A549 (cell line): ENCODE results near the gene SERPINA3. TPM values are rescaled to one million over a fixed set of nuclear protein-coding genes. Genes with fewer than 3 reads are reported as not detected.

Experiments
- ATAC-seq, 2 experiments: fragments of 200-7000 bp in 1 of 2; fragments of >200 bp in 1 of 2; cut with Nextera tagmentation in 1 of 2; cut with Tn5 transposase in 1 of 2; 3 replicates each; pipeline versions ENCODE4 v1.8.0 to v1.9.1; 2018 to 2020; ENCODE audit warnings: mild to moderate bottlenecking in 1 of 2, moderate library complexity in 1 of 2
- CTCF ChIA-PET: fragments of 300-600 bp; sonication (Branson Sonifier 250); formaldehyde crosslinking; extraction: SDS; loops from one replicate; lab custom pipeline; 2021; ENCODE audit warnings: antibody characterized with exemption, inconsistent platforms; lab: Yijun Ruan, JAX
- POLR2A ChIA-PET: fragments of 350-600 bp; formaldehyde crosslinking; extraction: SDS; loops from one replicate; lab custom pipeline; 2021; ENCODE audit warnings: antibody characterized with exemption, inconsistent platforms; lab: Yijun Ruan, JAX
- DNase-seq, 2 experiments: peaks; one replicate each; pipeline versions ENCODE4 v3.0.0 to v3.0.0-alpha.2; 2011 to 2016; ENCODE audit warnings: low read depth in 1 of 2, low spot score in 1 of 2
- FAIRE-seq: peaks from 2 replicates; lab custom pipeline; 2011; peaks lifted over from hg19 to GRCh38; lab: Jason Lieb, UNC
- H3K27ac ChIP-seq, 2 experiments: fragments of >200 bp; sonication (Bioruptor Twin); formaldehyde crosslinking; 3 replicates each; pipeline ENCODE4 v1.5.1; 2016 to 2017
- H3K4me1 ChIP-seq: fragments of >200 bp; sonication (Bioruptor Twin); formaldehyde crosslinking; 3 replicates; pipeline ENCODE4 v1.6.1; 2016
- H3K4me2 ChIP-seq: fragments of >200 bp; sonication (Bioruptor Twin); formaldehyde crosslinking; 3 replicates; pipeline ENCODE4 v1.6.1; 2016
- H3K4me3 ChIP-seq: fragments of >200 bp; sonication (Bioruptor Twin); formaldehyde crosslinking; 3 replicates; pipeline ENCODE4 v1.5.1; 2016
- H3K9me3 ChIP-seq: fragments of >200 bp; sonication (Bioruptor Twin); formaldehyde crosslinking; 3 replicates; pipeline ENCODE4 v1.6.1; 2016
- BCL3 ChIP-seq: fragments of >200 bp; sonication (Bioruptor Twin); formaldehyde crosslinking; IDR thresholded peaks from 3 replicates; pipeline ENCODE4 v1.6.1; 2016
- BHLHE40 ChIP-seq: IDR thresholded peaks from 2 replicates; pipeline ENCODE4 v1.6.1; 2012; ENCODE audit warnings: low read depth, low read length, inconsistent platforms
- CBX8 ChIP-seq: fragments of 200-600 bp; sonication (generic); IDR thresholded peaks from 2 replicates; pipeline ENCODE4 v1.6.1; 2016
- CEBPB ChIP-seq, 2 experiments: fragments of >200 bp in 1 of 2; sonication (Bioruptor Twin) in 1 of 2; formaldehyde crosslinking in 1 of 2; IDR thresholded peaks; 2 replicates each; pipeline ENCODE4 v1.6.1; 2012 to 2016
- EHMT2 ChIP-seq: fragments of 200-600 bp; sonication (generic); IDR thresholded peaks from 2 replicates; pipeline ENCODE4 v1.6.1; 2016; ENCODE audit warnings: antibody characterized with exemption, low read depth, mild to moderate bottlenecking, moderate library complexity
- ELK1 ChIP-seq: fragments of 150-350 bp; IDR thresholded peaks from 2 replicates; pipeline ENCODE4 v1.6.1; 2014; ENCODE audit warnings: low read depth, mild to moderate bottlenecking, low read length
- ESRRA ChIP-seq: fragments of 150-350 bp; IDR thresholded peaks from 2 replicates; pipeline ENCODE4 v1.6.1; 2014; ENCODE audit warnings: mild to moderate bottlenecking, low read length, borderline replicate concordance
- FOSB ChIP-seq: fragments of 250-450 bp; sonication (Bioruptor Pico); IDR thresholded peaks from 2 replicates; pipeline ENCODE4 v1.5.0; 2020; ENCODE audit warnings: mild to moderate bottlenecking, moderate library complexity
- FOXS1 ChIP-seq: fragments of 250-450 bp; sonication (Bioruptor Pico); IDR thresholded peaks from 2 replicates; pipeline ENCODE4 v1.5.0; 2020; ENCODE audit warnings: mild to moderate bottlenecking, moderate library complexity
- HMGXB4 ChIP-seq: fragments of 250-450 bp; sonication (Bioruptor Pico); IDR thresholded peaks from 2 replicates; pipeline ENCODE4 v1.5.0; 2021; ENCODE audit warnings: mild to moderate bottlenecking, moderate library complexity, borderline replicate concordance
- HOXB13 ChIP-seq: fragments of 250-450 bp; sonication (Bioruptor Pico); IDR thresholded peaks from 2 replicates; pipeline ENCODE4 v1.5.0; 2020; ENCODE audit warnings: low read depth, mild to moderate bottlenecking, moderate library complexity
- JUNB ChIP-seq: fragments of >200 bp; sonication (Bioruptor Twin); formaldehyde crosslinking; IDR thresholded peaks from 2 replicates; pipeline ENCODE4 v1.6.1; 2016
- KDM1A ChIP-seq: fragments of 200-600 bp; sonication (generic); IDR thresholded peaks from 2 replicates; pipeline ENCODE4 v1.6.1; 2016; ENCODE audit warnings: low read depth, mild to moderate bottlenecking
- MAFK ChIP-seq: fragments of 450-650 bp; IDR thresholded peaks from 2 replicates; pipeline ENCODE4 v1.6.1; 2014; ENCODE audit not compliant: partially characterized antibody
- MAZ ChIP-seq: fragments of 150-350 bp; IDR thresholded peaks from 2 replicates; pipeline ENCODE4 v1.6.1; 2014; ENCODE audit warnings: antibody characterized with exemption, low read depth, low read length, borderline replicate concordance
- NFE2L2 ChIP-seq: fragments of 150-350 bp; conservative IDR thresholded peaks from 2 replicates; pipeline ENCODE4 v1.6.1; 2014; ENCODE audit warnings: low read length
- NPAS2 ChIP-seq: fragments of 250-450 bp; sonication (Bioruptor Pico); IDR thresholded peaks from 2 replicates; pipeline ENCODE4 v1.8.0; 2022; ENCODE audit warnings: mild to moderate bottlenecking, moderate library complexity, borderline replicate concordance
- PBX3 ChIP-seq: IDR thresholded peaks from 2 replicates; pipeline ENCODE4 v1.6.1; 2012
- PHF8 ChIP-seq: fragments of 200-600 bp; sonication (generic); IDR thresholded peaks from 2 replicates; pipeline ENCODE4 v1.6.1; 2016; ENCODE audit warnings: low read depth, mild to moderate bottlenecking, antibody characterized with exemption, moderate library complexity, borderline replicate concordance
- POLR2AphosphoS2 ChIP-seq: conservative IDR thresholded peaks from 2 replicates; pipeline ENCODE4 v1.6.1; 2012; ENCODE audit warnings: low read length, improper control_type of control experiment, inconsistent platforms
- RARB ChIP-seq: fragments of 250-450 bp; sonication (Bioruptor Pico); IDR thresholded peaks from 2 replicates; pipeline ENCODE4 v1.8.0; 2021; ENCODE audit warnings: mild to moderate bottlenecking, moderate library complexity
- RFX5 ChIP-seq: fragments of 450-650 bp; IDR thresholded peaks from 2 replicates; pipeline ENCODE4 v1.7.1; 2014; ENCODE audit warnings: antibody characterized with exemption, mild to moderate bottlenecking, moderate library complexity
- RNF2 ChIP-seq: fragments of 200-600 bp; sonication (generic); IDR thresholded peaks from 2 replicates; pipeline ENCODE4 v1.6.1; 2016; ENCODE audit warnings: low read depth, mild to moderate bottlenecking, antibody characterized with exemption, moderate library complexity, borderline replicate concordance
- SMC3 ChIP-seq: fragments of >200 bp; sonication (Bioruptor Twin); formaldehyde crosslinking; IDR thresholded peaks from 3 replicates; pipeline ENCODE4 v1.6.1; 2018; ENCODE audit warnings: inconsistent platforms
- SREBF2 ChIP-seq: fragments of 450-650 bp; IDR thresholded peaks from 2 replicates; pipeline ENCODE4 v1.6.1; 2014; ENCODE audit warnings: mild to moderate bottlenecking, moderate library complexity
- ZSCAN20 ChIP-seq: fragments of 250-450 bp; sonication (Bioruptor Pico); IDR thresholded peaks from 2 replicates; pipeline ENCODE4 v1.8.0; 2022; ENCODE audit warnings: mild to moderate bottlenecking, moderate library complexity
- WGBS: methylation state at CpG from one replicate; pipeline ENCODE4 v1.1.6; 2017; ENCODE audit errors: missing lambda C conversion rate; 5-methylcytosine and 5-hydroxymethylcytosine counted together
- polyA plus RNA-seq, 4 experiments: library from polyadenylated mRNA; depleted of rRNA in 3 of 4; stranded (reverse); fragments of >200 nt; fragmentation: RNase III in 1 of 4; extraction: RNeasy Plus Mini Kit Qiagen cat#74134 plus additional on column Dnase treatment in 1 of 4; gene quantifications; 2 replicates in 3 of 4; 3 replicates in 1 of 4; pipeline ENCODE4 v1.2.3, GENCODE V29; 2011 to 2017
- TF ChIP-seq, protein P1 (sequence below): fragments of >200 bp; sonication (Bioruptor Twin); formaldehyde crosslinking; IDR thresholded peaks from 3 replicates; pipeline ENCODE4 v1.5.1; 2016
- TF ChIP-seq, protein P2 (sequence below): IDR thresholded peaks from 2 replicates; pipeline ENCODE4 v1.6.1; 2012; ENCODE audit warnings: low read depth, borderline replicate concordance

The SERPINA3 gene
- polyA plus RNA-seq, 2 of the 4 experiments (the other 2 are of a cell fraction), result 3.1 to 9.1 TPM

DNA sequence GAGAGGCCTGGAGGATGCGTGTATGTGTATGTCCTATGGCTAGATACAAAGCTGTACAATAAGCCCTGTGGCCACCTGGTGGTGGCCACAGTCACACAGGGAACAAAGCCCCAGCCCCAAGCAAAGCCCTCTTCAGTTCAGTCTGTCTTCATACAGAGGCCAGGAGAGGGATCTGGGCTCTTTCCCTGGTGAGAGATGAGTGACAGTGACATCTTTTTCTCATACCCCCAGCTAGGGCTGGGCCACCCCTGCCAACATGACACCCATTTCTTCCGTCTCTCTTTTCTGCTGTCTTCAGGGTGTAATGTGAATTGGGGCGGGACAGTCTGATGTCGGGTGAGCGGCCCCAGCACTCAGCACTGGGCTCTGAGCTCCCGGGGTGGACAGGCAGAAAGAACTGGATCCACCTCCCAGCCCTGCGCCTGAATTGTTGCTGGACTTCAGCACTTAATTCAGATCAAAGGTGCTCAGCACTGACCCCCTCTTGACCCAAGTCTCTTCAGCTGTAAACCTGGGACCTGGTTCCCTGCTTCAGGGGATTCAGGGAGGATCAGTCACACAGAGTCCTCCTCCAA is 59.8 kb downstream of the SERPINA3 start:
- DNase-seq (no peak), FAIRE-seq (no peak), ATAC-seq (no peak)
- no peak overlapping the region for H3K4me3 ChIP-seq
- ChIA-PET POLR2A (no interaction called here), CTCF (interaction anchor here (0.5 to 2.1 kb wide), 3 partner anchors 10 to 197 kb away, joined by 3 to 9 read pairs (median 5); no protein-coding TSS in a partner anchor)
- H3K27ac ChIP-seq, result no peak overlapping the region
- H3K9me3 ChIP-seq, result no peaks in the 10 kb centered on the region
- no peak overlapping the region for H3K4me2 ChIP-seq
- 0 out of 3 replicates have a peak, but pooled peaks cover 5% of the 10 kb centered on the region for H3K4me1 ChIP-seq
- no peak for TF ChIP-seq MAZ
- TF ChIP-seq FOXS1 (CRISPR knock-in tag), result no peak
- no peak for TF ChIP-seq CEBPB (IDR thresholded peaks at IDR 0.05)
- TF ChIP-seq, protein P1, sequence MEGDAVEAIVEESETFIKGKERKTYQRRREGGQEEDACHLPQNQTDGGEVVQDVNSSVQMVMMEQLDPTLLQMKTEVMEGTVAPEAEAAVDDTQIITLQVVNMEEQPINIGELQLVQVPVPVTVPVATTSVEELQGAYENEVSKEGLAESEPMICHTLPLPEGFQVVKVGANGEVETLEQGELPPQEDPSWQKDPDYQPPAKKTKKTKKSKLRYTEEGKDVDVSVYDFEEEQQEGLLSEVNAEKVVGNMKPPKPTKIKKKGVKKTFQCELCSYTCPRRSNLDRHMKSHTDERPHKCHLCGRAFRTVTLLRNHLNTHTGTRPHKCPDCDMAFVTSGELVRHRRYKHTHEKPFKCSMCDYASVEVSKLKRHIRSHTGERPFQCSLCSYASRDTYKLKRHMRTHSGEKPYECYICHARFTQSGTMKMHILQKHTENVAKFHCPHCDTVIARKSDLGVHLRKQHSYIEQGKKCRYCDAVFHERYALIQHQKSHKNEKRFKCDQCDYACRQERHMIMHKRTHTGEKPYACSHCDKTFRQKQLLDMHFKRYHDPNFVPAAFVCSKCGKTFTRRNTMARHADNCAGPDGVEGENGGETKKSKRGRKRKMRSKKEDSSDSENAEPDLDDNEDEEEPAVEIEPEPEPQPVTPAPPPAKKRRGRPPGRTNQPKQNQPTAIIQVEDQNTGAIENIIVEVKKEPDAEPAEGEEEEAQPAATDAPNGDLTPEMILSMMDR, result no peak
- TF ChIP-seq ESRRA, result no peak
- no peak for TF ChIP-seq PBX3
- TF ChIP-seq KDM1A, result no peak
- no peak for TF ChIP-seq NPAS2 (CRISPR knock-in tag)
- no peak for TF ChIP-seq MAFK
- TF ChIP-seq SREBF2, result no peak
- no peak for TF ChIP-seq RNF2
- no peak for TF ChIP-seq HMGXB4 (CRISPR knock-in tag)
- WGBS, result 69% methylated on average over 7 of the region's 7 CpGs

GRCh38 chr14:94673071-94673470 is 60.9 kb downstream of the SERPINA3 start:
- no peak overlapping the region for H3K27ac ChIP-seq
- H3K4me3 ChIP-seq, result no peak overlapping the region
- POLR2A ChIA-PET, result no interaction called here
- DNase-seq, result no peak
- H3K9me3 ChIP-seq, result no peaks in the 10 kb centered on the region
- WGBS, result 77% methylated on average over 7 of the region's 7 CpGs
- no peak overlapping the region for H3K4me2 ChIP-seq
- FAIRE-seq, result no peak
- CTCF ChIA-PET, result interaction anchor here (1.2 to 2.1 kb wide), 2 partner anchors 8 to 16 kb away, joined by 4 to 9 read pairs; no protein-coding TSS in a partner anchor
- ATAC-seq, result no peak
- H3K4me1 ChIP-seq, result 0 out of 3 replicates have a peak, but pooled peaks cover 5% of the 10 kb centered on the region
- TF ChIP-seq SMC3, result no peak
- no peak for TF ChIP-seq RFX5
- no peak for TF ChIP-seq ELK1
- TF ChIP-seq ZSCAN20, result no peak
- TF ChIP-seq KDM1A, result no peak
- TF ChIP-seq, protein P2, sequence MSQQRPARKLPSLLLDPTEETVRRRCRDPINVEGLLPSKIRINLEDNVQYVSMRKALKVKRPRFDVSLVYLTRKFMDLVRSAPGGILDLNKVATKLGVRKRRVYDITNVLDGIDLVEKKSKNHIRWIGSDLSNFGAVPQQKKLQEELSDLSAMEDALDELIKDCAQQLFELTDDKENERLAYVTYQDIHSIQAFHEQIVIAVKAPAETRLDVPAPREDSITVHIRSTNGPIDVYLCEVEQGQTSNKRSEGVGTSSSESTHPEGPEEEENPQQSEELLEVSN, result no peak
- TF ChIP-seq BHLHE40, result no peak
- no peak for TF ChIP-seq FOSB (CRISPR knock-in tag)
- TF ChIP-seq HOXB13 (CRISPR knock-in tag), result no peak
- no peak for TF ChIP-seq BCL3
- TF ChIP-seq CBX8, result no peak
- TF ChIP-seq JUNB, result no peak
- no peak for TF ChIP-seq RARB (CRISPR knock-in tag)
- no peak for TF ChIP-seq EHMT2
- TF ChIP-seq NFE2L2, result no peak
- TF ChIP-seq POLR2AphosphoS2, result no peak
- TF ChIP-seq PHF8, result no peak
- TF ChIP-seq PBX3, result no peak
